Measurements from ENCODE around the gene AKAP6.

GRCh38 chr14:32820682-32821081, 491.6 kb downstream of the AKAP6 start:
- no peak for TF ChIP-seq POLR2AphosphoS5 (IDR thresholded peaks at IDR 0.05; ENCODE audit: low read depth, low read length)
- no peak for TF ChIP-seq PAX5 (IDR thresholded peaks at IDR 0.05; ENCODE audit: insufficient read depth, low read length, severe bottlenecking)

Data from GM12891 (cell line).